Measurements from ENCODE around the gene IL26. TPM values are rescaled to one million over a fixed set of nuclear protein-coding genes. Genes with fewer than 3 reads are reported as not detected.
A peak's percentile ranks its signal among the peaks of the same experiment; 100 is the strongest.

IL26 gene
- total RNA-seq, 1 donor from 2014 or later = not detected

DNA sequence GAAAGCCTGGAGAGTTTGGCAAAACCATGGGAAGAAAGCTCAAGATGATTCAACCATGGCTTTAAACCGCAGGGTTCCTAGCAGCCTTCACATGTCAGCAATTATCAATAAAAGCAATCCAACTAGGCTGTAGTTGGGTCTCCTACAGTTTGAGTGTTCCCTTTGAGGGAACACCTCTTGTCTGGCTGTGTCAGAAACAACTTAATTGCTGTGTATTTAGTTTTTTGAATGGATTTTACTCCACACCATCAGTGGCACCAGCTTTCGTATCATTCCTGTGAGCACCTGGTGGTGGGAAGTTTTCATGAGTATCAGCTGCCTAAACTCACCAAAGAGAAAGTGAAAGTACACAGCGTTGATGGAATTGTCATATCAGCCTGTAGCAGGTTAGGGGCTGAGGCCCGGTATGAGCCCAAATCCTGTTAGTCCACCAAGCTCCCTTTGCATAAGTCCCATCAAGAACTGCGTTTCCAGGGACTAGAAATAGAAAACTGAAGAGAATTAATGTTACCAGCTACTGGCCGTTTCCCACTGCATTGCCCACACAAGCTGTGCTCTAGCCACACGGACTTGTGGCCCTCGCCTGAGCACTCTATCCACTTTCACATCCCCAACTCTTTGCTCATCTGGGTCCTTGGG, 10.9 kb upstream of the IL26 start:
- peaks cover 25% of the 10 kb centered on the region for H3K4me1 ChIP-seq
- peak overlapping the region; percentile 37 for H3K27ac ChIP-seq
- peak overlapping the region; percentile 48 for H3K4me3 ChIP-seq
- H3K9me3 ChIP-seq = no peaks in the 10 kb centered on the region
- no peaks in the 10 kb centered on the region for H3K36me3 ChIP-seq
- H3K27me3 ChIP-seq (ENCODE audit: low read depth) = no peaks in the 10 kb centered on the region
- intact Hi-C loops (cut with DNase I) = no loop called here
- TF ChIP-seq, protein P1, sequence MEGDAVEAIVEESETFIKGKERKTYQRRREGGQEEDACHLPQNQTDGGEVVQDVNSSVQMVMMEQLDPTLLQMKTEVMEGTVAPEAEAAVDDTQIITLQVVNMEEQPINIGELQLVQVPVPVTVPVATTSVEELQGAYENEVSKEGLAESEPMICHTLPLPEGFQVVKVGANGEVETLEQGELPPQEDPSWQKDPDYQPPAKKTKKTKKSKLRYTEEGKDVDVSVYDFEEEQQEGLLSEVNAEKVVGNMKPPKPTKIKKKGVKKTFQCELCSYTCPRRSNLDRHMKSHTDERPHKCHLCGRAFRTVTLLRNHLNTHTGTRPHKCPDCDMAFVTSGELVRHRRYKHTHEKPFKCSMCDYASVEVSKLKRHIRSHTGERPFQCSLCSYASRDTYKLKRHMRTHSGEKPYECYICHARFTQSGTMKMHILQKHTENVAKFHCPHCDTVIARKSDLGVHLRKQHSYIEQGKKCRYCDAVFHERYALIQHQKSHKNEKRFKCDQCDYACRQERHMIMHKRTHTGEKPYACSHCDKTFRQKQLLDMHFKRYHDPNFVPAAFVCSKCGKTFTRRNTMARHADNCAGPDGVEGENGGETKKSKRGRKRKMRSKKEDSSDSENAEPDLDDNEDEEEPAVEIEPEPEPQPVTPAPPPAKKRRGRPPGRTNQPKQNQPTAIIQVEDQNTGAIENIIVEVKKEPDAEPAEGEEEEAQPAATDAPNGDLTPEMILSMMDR (IDR thresholded peaks at IDR 0.05) = no peak
- ATAC-seq (peak; percentile 60 to 75), DNase-seq (no peak)

DNA sequence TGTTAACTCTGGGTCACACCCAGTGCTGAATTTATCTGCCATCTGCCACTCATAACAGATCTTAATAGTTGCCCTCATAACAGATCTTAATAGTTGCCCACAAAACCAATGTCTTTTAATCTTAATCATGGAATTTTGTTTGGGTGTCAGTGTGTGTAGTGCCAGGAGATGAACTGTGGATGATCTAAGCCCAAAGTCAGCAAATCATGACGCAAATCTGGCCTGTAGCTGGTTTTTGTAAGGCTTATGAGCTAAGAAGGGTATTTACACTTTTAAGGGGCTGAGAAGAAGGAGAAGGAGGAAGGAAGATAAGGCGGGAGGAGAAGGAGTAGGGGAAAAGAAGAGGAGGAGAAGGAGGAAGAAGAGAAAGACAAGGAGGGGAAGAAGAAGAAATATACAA, 10.0 kb upstream of the IL26 start:
- ATAC-seq (no peak), DNase-seq (no peak)
- H3K4me1 ChIP-seq = peaks cover 21% of the 10 kb centered on the region
- H3K9me3 ChIP-seq = no peaks in the 10 kb centered on the region
- H3K36me3 ChIP-seq = no peaks in the 10 kb centered on the region
- TF ChIP-seq, protein P1 (IDR thresholded peaks at IDR 0.05) = no peak
- no peak overlapping the region for H3K27ac ChIP-seq
- no peaks in the 10 kb centered on the region for H3K27me3 ChIP-seq (ENCODE audit: low read depth)
- no peak overlapping the region for H3K4me3 ChIP-seq
- intact Hi-C loops (cut with DNase I) = no loop called here

DNA sequence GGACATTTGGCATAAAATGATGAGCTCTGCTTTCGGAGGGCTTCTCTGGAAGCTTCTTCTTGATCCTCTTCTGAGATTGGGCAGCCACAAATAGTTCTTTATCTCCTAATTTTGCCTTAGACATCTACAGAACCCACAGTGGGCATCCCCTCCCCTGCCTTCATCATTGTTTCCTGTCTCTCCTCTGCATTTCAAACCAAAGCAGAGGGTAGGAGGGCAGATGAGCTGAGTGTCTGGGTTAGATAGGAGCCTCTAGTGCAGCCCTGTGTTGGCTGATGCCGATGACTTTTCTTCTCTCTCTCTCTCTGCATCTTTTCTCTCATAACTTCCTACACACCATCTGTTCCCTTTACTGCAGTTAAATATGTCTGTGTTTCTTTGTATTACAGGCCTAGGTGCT, 8.5 kb upstream of the IL26 start:
- no peak for DNase-seq
- H3K4me1 ChIP-seq = peaks cover 15% of the 10 kb centered on the region
- H3K27ac ChIP-seq = no peak overlapping the region
- H3K36me3 ChIP-seq = no peaks in the 10 kb centered on the region
- no peak for ATAC-seq
- intact Hi-C loops (cut with DNase I) = no loop called here
- no peak overlapping the region for H3K4me3 ChIP-seq
- TF ChIP-seq, protein P1 (IDR thresholded peaks at IDR 0.05) = no peak
- H3K27me3 ChIP-seq (ENCODE audit: low read depth) = no peaks in the 10 kb centered on the region
- H3K9me3 ChIP-seq = no peaks in the 10 kb centered on the region

DNA sequence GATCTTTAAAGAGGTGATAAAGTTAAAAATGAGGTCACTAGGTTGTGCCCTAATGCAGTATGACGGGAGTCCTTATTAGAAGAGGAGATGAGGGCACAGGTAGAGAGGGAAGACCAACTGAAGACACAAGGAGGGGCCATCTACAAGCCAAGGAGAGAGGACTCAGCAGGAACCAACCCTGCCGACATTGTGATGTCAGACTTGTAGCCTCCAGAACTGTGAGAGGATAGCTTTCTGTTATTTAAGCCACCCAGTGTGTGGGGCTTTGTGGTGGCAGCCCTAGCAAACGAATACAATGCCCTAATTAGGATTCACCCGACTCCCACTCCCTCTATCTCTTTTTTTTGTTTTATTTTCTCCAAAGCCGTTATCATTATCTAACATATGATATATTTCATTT, 7.9 kb upstream of the IL26 start:
- TF ChIP-seq, protein P1 (IDR thresholded peaks at IDR 0.05) = no peak
- DNase-seq (no peak), ATAC-seq (no peak)
- Histone ChIP-seq H3K27me3 (ENCODE audit: low read depth) (no peaks in the 10 kb centered on the region), H3K27ac (no peak overlapping the region), H3K4me1 (peaks cover 15% of the 10 kb centered on the region), H3K4me3 (no peak overlapping the region), H3K9me3 (no peaks in the 10 kb centered on the region), H3K36me3 (no peaks in the 10 kb centered on the region)
- intact Hi-C loops (cut with DNase I) = no loop called here

DNA sequence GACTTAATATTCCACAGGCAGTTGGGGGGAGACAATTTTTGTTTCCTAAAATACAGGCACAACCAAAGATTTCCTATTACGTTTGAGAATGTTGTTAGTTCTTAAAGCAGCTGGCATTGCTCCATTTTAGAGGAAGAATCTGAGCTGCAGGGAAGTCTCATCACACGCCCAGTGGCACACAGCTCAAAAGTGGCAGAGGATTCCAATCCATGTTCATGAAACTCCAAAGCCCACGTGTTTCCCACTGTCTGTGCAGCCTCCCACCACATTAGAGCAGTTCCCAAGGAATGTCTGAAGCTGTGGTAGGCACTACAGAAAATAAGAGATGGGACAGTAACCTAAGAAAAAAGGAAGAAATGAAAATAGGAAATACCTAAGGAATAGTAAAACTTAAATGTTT, 6.1 kb upstream of the IL26 start:
- Histone ChIP-seq H3K36me3 (no peaks in the 10 kb centered on the region), H3K4me1 (peaks cover 9% of the 10 kb centered on the region), H3K27me3 (ENCODE audit: low read depth) (no peaks in the 10 kb centered on the region), H3K27ac (no peak overlapping the region), H3K4me3 (no peak overlapping the region), H3K9me3 (no peaks in the 10 kb centered on the region)
- DNase-seq (no peak), ATAC-seq (no peak)
- TF ChIP-seq, protein P1 (IDR thresholded peaks at IDR 0.05) = no peak
- intact Hi-C loops (cut with DNase I) = no loop called here

Data from lower lobe of right lung (tissue), 2 donors.